ENCODE data around the gene PREPL.
A peak's percentile ranks its signal among the peaks of the same experiment; 100 is the strongest.

PREPL gene

GRCh38 chr2:44295633-44296359 lies 65.5 kb downstream of the PREPL start:
- no peak for DNase-seq (ENCODE audit: low read depth)

- DNase-seq (ENCODE audit: low read depth): no peak
These were observed 66.2 kb downstream of the PREPL start for GRCh38 chr2:44295113-44295512.

GRCh38 chr2:44291281-44292248 lies 69.7 kb downstream of the PREPL start:
- DNase-seq (ENCODE audit: low read depth): peak; percentile 44

- DNase-seq (ENCODE audit: low read depth): no peak
These were observed 71.0 kb downstream of the PREPL start for GRCh38 chr2:44290261-44290660.

- no peak for DNase-seq (ENCODE audit: low read depth)
These were observed 74.2 kb downstream of the PREPL start for GRCh38 chr2:44286884-44287638.

GRCh38 chr2:44286119-44286883 lies 75.0 kb downstream of the PREPL start:
- no peak for DNase-seq (ENCODE audit: low read depth)

GRCh38 chr2:44285174-44285573 lies 76.1 kb downstream of the PREPL start:
- DNase-seq (ENCODE audit: low read depth): no peak

- DNase-seq (ENCODE audit: low read depth): no peak
These were observed 78.1 kb downstream of the PREPL start for GRCh38 chr2:44283116-44283666.

GRCh38 chr2:44280869-44281268 lies 80.4 kb downstream of the PREPL start:
- no peak for DNase-seq (ENCODE audit: low read depth)

- DNase-seq (ENCODE audit: low read depth): no peak
These were observed 83.8 kb downstream of the PREPL start for GRCh38 chr2:44277541-44277940.

GRCh38 chr2:44275927-44276303 lies 85.4 kb downstream of the PREPL start:
- DNase-seq (ENCODE audit: low read depth): peak; percentile 38

- no peak for DNase-seq (ENCODE audit: low read depth)
These were observed 87.7 kb downstream of the PREPL start for GRCh38 chr2:44273596-44273995.

GRCh38 chr2:44273076-44273475 lies 88.2 kb downstream of the PREPL start:
- no peak for DNase-seq (ENCODE audit: low read depth)

GRCh38 chr2:44271296-44271695 lies 90.0 kb downstream of the PREPL start:
- DNase-seq (ENCODE audit: low read depth): no peak

- no peak for DNase-seq (ENCODE audit: low read depth)
These were observed 91.5 kb downstream of the PREPL start for GRCh38 chr2:44269831-44270230.

- DNase-seq (ENCODE audit: low read depth): peak; percentile 26
These were observed 93.3 kb downstream of the PREPL start for GRCh38 chr2:44267796-44268648.

Data from GM04504 (cell line).